Measurements from ENCODE around the gene ZNF444. TPM values are rescaled to one million over a fixed set of nuclear protein-coding genes. Genes with fewer than 3 reads are reported as not detected.

The ZNF444 gene
- total and polyA plus RNA-seq, 2 donors (not counting 3 experiments of a cell fraction or from before 2014, with no cell fraction given): 37.2 to 41.7 TPM

- FAIRE-seq (no peak), DNase-seq (ENCODE audit: low read depth, low spot score) (no peak)
- intact Hi-C loops (cut with micrococcal nuclease) (no loop called here), dilution Hi-C loops (cut with MboI; ENCODE audit: extremely low pct_ligation_motif_present, low sequenced_read_pairs) (no loop called here)
- H3K79me2 ChIP-seq (ENCODE audit: control insufficient read depth, insufficient read depth, low read length): peaks cover 23% of the 10 kb centered on the region
- H3K27me3 ChIP-seq (ENCODE audit: control insufficient read depth in 2 of 2, insufficient read depth in 2 of 2, low read length in 2 of 2): no peaks in the 10 kb centered on the region
- H3K4me1 ChIP-seq (ENCODE audit: control insufficient read depth, extremely low read depth, insufficient read depth, low read length): peaks cover 9% of the 10 kb centered on the region
- H3K4me2 ChIP-seq (ENCODE audit: insufficient read depth, low read length): no peak overlapping the region
- no peak for TF ChIP-seq GATA2 (IDR thresholded peaks at IDR 0.05; ENCODE audit: insufficient read depth, insufficient read length, low read depth, low read length)
- TF ChIP-seq MAX (IDR thresholded peaks at IDR 0.05; ENCODE audit: insufficient read depth, insufficient read length): no peak
- no peak for TF ChIP-seq POLR2AphosphoS5 (IDR thresholded peaks at IDR 0.05; ENCODE audit: insufficient read depth, low read depth, low read length)
- no peak for TF ChIP-seq JUN (IDR thresholded peaks at IDR 0.05; ENCODE audit: borderline replicate concordance, insufficient read depth, insufficient read length, low read depth)
- H4K20me1 ChIP-seq (replicated peaks; ENCODE audit: control insufficient read depth, extremely low read depth, insufficient read depth, low read length): no peaks in the 10 kb centered on the region
- no TSS peak for BruUV-seq (replicated peaks)
- no peaks in the 10 kb centered on the region for H3K9me1 ChIP-seq (replicated peaks; ENCODE audit: control insufficient read depth, extremely low read depth, insufficient read depth, low read length)
- H2AFZ ChIP-seq (ENCODE audit: low read depth, low read length): no peak overlapping the region
- H3K9me3 ChIP-seq (replicated peaks; ENCODE audit: control insufficient read depth, insufficient read depth, low read length): no peaks in the 10 kb centered on the region
- ChIA-PET POLR2A (no interaction called here), CTCF (interaction anchor here (1.3 kb wide), 1 partner anchor 12 kb away, joined by 3 read pairs; no protein-coding TSS in a partner anchor)
- H3K9ac ChIP-seq (replicated peaks; ENCODE audit: extremely low read depth, insufficient read depth, low read length): no peak overlapping the region
- H3K4me3 ChIP-seq (replicated peaks in 1 of 3; ENCODE audit: insufficient read depth in 1 of 3, low read depth in 1 of 3, low read length in 3 of 3): no peak overlapping the region
- H3K36me3 ChIP-seq (ENCODE audit: control insufficient read depth in 2 of 2, extremely low read depth in 1 of 2, insufficient read depth in 2 of 2, low read length in 2 of 2): peaks cover 0 to 18% of the 10 kb centered on the region in 2 experiments
- H3K27ac ChIP-seq (ENCODE audit: insufficient read depth, low read depth, low read length): no peak overlapping the region
Measured at GRCh38 chr19:56144831-56145230, 3.7 kb downstream of the ZNF444 start.

- no peaks in the 10 kb centered on the region for H3K27me3 ChIP-seq (ENCODE audit: control insufficient read depth in 2 of 2, insufficient read depth in 2 of 2, low read length in 2 of 2)
- H3K27ac ChIP-seq (ENCODE audit: insufficient read depth, low read depth, low read length): no peak overlapping the region
- H2AFZ ChIP-seq (ENCODE audit: low read depth, low read length): no peak overlapping the region
- dilution Hi-C loops (cut with MboI; ENCODE audit: extremely low pct_ligation_motif_present, low sequenced_read_pairs): no loop called here
- BruUV-seq (replicated peaks): no TSS peak
- peaks cover 0 to 18% of the 10 kb centered on the region in 2 experiments for H3K36me3 ChIP-seq (ENCODE audit: control insufficient read depth in 2 of 2, extremely low read depth in 1 of 2, insufficient read depth in 2 of 2, low read length in 2 of 2)
- FAIRE-seq (no peak), DNase-seq (ENCODE audit: low read depth, low spot score) (no peak)
- no peaks in the 10 kb centered on the region for H3K9me1 ChIP-seq (replicated peaks; ENCODE audit: control insufficient read depth, extremely low read depth, insufficient read depth, low read length)
- intact Hi-C loops (cut with micrococcal nuclease): no loop called here
- peaks cover 5% of the 10 kb centered on the region for H3K4me1 ChIP-seq (ENCODE audit: control insufficient read depth, extremely low read depth, insufficient read depth, low read length)
- H3K9me3 ChIP-seq (replicated peaks; ENCODE audit: control insufficient read depth, insufficient read depth, low read length): no peaks in the 10 kb centered on the region
- no peak overlapping the region for H3K4me3 ChIP-seq (replicated peaks in 1 of 3; ENCODE audit: insufficient read depth in 1 of 3, low read depth in 1 of 3, low read length in 3 of 3)
- ChIA-PET POLR2A (no interaction called here), CTCF (interaction anchor here (1.3 kb wide), 1 partner anchor 11 kb away, joined by 3 read pairs; no protein-coding TSS in a partner anchor)
- no peaks in the 10 kb centered on the region for H4K20me1 ChIP-seq (replicated peaks; ENCODE audit: control insufficient read depth, extremely low read depth, insufficient read depth, low read length)
- no peak overlapping the region for H3K4me2 ChIP-seq (ENCODE audit: insufficient read depth, low read length)
- no peak overlapping the region for H3K9ac ChIP-seq (replicated peaks; ENCODE audit: extremely low read depth, insufficient read depth, low read length)
- TF ChIP-seq POLR2A (IDR thresholded peaks at IDR 0.05; ENCODE audit: low read depth, low read length) (no peak), CTCF (IDR thresholded peaks at IDR 0.05; ENCODE audit: extremely low read depth in 1 of 2, insufficient read depth in 1 of 2, low read depth in 1 of 2, low read length in 2 of 2) (no peak), MAX (IDR thresholded peaks at IDR 0.05; ENCODE audit: insufficient read depth, insufficient read length) (no peak), GATA2 (IDR thresholded peaks at IDR 0.05; ENCODE audit: insufficient read depth, insufficient read length, low read depth, low read length) (no peak), POLR2AphosphoS5 (IDR thresholded peaks at IDR 0.05; ENCODE audit: insufficient read depth, low read depth, low read length) (no peak), JUN (IDR thresholded peaks at IDR 0.05; ENCODE audit: borderline replicate concordance, insufficient read depth, insufficient read length, low read depth) (no peak), FOS (IDR thresholded peaks at IDR 0.05; ENCODE audit: borderline replicate concordance, insufficient read depth, low read length) (no peak), EZH2 (IDR thresholded peaks at IDR 0.05; ENCODE audit: borderline replicate concordance, low read depth, low read length, severe bottlenecking) (no peak), MYC (IDR thresholded peaks at IDR 0.05; ENCODE audit: low read depth, low read length) (no peak)
- H3K79me2 ChIP-seq (ENCODE audit: control insufficient read depth, insufficient read depth, low read length): peaks cover 26% of the 10 kb centered on the region
Measured at GRCh38 chr19:56145698-56146097, 4.6 kb downstream of the ZNF444 start.

Measured in endothelial cell of umbilical vein (primary cell).